NCI-H1436 treated with DMSO at 0.1 percent for 48 hours (cell line): ENCODE data around the gene MIEF1.
A peak's percentile ranks its signal among the peaks of the same experiment; 100 is the strongest.

Experiments
- DNase-seq: peaks from one replicate; lab custom pipeline; 2025; lab: John Stamatoyannopoulos, UW

MIEF1 gene

DNA sequence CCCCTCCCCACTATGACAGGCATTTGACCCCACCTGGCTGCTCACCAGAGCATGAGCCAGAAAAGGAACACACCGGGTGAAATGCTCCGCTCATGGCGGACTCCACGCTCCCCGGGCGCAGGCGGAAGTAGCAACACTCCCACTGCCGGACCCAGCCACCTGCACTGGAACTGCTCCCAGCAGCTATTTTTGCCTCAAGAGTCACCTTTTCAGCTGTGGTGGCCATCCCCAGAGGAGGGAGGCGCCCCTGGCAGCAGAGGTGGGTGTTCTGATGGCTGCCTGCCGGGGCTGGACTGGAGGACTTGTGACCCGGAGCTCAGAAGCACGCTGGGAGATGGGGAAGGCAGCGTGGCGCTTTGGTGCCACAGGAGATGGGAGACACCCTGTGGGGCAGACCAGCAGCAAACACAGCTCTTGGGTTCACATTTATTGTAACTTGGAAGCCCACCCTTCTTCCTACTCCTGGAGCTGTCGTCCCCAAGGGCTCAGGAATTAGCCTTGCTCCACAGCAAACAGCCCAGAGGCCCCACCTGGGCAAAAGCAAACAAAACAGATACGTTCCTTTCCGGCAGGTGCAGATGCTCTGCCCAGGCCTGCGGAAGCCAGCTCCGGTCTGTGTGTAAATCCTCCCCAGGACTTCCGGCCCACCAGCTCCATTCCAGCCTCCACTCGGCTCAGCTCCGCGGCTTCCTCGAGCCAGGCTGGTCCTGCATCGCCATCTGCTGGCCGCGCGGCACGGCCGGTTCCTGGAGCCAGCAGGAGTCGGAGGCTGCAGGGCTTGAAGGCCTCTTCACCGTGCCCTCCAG, 26.8 kb downstream of the MIEF1 start:
- peak; percentile 75 for DNase-seq

DNA sequence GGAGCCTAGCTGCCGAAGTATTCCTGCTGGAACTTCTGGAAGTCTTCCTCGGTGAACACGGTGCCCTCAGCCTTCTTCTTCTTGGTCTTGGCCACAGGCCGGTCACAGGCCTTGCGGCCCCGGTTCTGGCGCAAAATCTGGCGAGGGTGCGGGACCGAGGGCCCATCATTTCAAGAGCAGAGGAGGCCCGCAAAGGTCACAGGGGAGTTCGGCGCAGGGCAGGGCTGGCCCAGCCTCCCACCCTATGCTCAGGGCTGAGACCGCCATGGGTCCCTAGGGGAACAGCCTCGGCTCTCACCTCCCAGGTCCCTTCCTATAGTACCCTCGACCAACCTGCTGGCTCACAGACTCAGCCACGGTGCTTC, 27.4 kb downstream of the MIEF1 start:
- no peak for DNase-seq

DNA sequence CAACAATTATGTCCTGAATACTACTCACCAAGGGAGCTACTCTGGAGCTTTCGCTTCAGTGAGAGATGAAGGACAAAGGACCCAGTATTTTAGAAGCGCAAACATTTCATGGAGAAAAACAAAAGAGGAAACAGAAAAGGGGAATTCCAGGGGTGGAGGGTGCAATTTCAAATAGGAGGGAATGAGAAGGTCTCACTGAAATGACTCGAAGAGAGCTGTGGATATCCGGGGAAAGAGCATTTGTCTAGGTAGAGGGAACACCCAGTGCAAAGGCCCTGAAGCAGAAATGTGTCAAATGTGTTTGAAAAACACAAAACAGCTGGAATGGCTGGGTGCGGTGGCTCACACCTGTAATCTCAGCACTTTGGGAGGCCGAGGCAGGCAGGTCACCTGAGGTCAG, 28.0 kb downstream of the MIEF1 start:
- DNase-seq: no peak

DNA sequence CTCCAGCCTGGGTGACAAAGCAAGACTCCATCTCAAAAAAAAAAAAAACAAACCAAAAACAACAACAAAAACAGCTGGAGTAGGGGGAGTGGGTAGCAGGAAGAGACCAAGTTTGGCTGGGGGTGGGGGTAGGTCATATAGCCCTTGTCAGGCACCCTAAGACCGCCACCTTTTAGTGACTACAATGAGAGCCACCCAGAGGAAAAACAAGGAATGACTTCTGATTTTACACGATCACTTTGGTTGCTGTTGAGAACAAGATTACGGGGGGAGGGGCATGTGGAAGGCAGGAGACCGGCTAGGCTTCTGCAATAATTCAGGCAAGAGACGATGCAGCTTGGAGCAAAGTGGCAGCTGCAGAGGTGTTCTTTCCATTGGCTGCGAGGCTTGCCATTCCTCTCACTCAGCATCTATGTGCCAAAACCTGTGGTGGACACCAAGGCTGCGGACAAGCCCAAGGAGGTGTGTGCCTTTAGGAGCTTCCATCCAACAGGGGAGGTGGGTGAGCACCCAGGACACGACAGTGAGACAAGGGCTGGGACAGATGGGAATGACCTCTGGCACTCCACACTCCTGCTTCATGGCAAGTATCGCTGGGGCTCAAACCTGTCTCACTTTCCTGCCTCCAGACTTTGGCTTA, 28.7 kb downstream of the MIEF1 start:
- DNase-seq: no peak

DNA sequence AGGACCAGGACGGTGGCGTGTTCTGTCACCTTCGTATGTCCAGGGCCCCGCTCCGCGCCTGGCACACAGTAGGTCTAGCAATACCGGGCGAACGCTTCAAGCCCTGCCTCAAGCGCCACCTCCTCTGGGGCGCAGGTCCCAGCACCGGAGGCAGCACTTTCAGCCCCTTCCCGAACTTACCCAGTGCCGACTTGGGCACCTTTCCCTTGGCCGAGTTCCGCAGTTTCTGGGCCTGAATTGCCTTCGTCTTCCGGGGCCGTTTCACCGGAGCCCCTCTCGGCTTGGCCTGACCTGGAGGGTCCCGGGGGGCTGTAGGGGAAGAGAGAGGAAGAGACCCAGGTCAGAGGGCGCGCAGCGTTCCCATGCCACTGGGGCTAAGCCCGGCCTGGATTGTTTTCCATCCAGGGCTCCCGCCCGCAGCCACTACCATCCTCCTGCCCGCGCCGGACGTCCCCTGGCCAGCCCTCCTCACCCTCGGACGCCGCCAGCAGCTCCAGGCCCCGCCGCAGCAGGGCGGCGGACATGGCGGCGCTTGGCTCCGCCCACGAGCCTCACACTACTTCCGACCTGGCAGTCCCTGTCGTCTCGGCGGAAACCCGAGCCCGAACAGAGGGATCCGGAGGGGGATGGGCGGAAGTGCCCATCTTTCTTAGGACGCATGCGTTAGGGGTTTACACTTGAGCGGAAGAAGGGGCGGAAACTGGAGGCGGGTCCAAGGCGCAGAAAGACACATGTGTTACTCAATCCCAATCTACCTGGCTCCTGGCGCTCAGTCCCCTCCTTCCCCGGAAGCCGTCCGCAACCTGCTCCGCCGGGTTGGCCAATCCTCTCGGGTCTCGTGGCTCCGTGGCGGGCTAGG, 30.4 kb downstream of the MIEF1 start, which contains the start of gene RPS19BP1:
TSS of gene RPS19BP1 (minus strand) at position 534 of the 859 bp plus-strand sequence. CDS start at position 524, 10 bp downstream.
- peak; percentile 98 for DNase-seq

DNA sequence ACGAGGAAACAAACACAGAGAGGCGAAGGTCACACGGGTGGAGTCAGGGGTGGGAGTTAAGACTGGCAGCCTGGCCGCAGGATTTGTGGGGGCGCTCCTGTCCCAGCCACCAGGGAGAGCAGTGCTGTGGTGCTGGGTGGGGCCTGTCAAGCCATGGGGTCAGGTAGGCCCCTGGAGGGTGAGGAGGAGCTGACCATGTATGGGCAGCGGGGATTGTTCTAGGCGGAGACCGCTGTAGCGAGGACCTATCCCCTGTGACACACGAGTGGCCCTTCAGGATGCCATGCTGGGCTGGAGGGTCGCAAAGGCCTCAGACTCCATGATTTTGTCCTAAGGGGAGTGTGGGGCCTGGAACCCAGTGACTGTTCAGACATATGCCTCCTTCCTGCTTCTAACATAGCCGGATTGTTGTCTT, 32.0 kb downstream of the MIEF1 start:
- no peak for DNase-seq

DNA sequence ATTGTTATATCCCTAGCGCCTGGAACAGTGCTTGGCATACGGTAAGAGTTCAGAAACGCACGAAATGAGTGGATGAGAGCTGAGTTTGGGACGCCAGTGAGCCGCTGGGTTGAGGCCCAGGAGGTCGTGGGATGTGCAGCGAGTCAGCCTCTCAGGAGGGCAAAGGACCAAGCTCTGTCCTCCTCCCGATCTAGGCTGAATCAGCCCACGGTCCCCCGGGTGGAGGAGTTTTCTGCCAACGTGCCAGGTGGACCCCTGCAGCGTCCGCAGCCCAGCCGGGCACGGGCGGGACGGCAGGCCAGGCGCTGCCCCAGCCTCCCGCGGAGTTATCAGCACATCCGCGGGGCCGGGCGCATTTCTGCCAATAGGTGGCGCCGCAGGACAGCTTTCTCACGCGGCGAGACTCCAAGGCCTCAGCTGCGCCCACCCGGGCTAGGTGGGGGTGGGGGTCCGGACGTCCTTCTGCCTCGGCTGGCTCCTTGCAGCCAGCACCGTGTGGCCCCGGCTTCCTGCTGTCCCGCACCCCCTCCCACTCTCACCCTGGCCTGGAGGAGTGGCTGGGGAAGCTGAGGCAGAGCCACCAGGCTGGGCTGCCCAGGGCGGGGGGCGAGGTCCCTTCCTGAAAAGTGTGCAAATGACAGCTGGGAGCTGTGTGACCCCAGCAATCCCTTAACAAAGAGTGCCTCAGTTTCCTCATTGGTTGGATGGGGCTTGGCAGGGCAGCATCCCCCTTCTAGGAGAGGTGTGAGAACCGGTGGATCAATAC, 32.7 kb downstream of the MIEF1 start:
- no peak for DNase-seq

DNA sequence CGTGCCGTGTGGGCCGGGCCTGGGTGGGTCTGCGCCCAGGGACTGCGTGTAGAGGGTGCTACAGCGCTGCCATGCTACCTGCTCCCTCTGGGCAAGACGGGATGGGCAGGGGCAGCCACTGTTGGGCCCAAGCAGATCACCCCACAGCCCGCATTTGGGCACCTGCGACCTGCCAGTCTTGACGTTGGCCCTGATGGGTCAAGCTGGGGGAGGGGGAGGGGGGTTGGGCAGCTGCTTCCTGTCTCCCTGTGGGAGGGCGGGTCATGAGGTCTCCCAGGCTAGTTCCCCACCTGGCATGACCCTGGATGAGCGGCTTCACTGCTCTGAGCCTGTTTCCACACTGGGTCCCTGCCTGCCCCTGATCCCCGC, 33.3 kb downstream of the MIEF1 start:
- no peak for DNase-seq

DNA sequence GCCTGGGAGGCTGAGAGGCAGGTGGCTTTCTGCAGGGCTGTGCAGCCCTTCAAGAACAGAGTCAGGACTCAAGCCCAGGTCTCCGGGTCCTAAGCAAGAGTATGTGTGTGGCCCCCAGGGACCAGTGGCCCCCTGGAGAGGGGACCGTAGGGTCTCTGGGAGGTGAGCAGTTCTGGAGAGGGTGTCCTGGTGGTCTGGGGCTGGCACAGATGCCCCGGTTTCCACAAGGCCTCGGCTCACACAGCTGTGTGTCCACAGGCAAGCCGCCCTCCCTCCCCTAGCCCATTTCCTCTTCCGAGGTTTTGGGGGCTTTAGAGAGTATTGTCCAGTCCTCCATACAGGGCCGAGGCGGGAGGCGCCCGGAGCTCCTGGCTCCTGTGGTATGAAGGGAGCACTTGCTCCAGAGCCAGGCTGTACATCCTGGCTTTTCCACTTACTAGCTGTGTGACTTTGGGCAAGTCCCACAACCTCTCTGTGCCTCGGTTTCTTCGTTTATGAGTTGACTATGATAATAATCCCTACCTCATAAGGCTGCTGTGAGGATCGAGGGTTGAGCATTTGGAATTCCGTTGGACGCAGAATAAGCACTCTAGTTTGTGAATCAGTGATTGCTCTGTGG, 33.9 kb downstream of the MIEF1 start:
- no peak for DNase-seq

DNA sequence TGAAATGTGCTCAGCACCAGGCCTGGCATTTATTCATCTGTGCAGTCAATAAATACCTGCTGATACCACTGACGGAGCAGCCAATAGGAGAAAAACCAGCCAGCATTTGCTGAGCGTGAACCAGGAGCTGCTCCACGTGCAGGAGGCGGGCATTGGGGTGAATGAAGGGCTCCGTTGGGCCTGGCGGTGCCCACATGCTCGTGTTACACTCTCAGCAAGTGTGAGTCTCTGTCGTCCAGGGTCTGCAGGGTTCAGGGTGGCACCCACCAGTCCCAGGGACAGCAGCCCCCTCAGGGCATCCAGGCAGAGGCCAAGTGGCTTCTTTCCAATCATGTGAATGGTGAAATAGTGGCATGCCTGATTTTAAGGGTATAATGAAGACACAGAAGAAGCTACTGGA, 34.6 kb downstream of the MIEF1 start:
- DNase-seq: no peak

DNA sequence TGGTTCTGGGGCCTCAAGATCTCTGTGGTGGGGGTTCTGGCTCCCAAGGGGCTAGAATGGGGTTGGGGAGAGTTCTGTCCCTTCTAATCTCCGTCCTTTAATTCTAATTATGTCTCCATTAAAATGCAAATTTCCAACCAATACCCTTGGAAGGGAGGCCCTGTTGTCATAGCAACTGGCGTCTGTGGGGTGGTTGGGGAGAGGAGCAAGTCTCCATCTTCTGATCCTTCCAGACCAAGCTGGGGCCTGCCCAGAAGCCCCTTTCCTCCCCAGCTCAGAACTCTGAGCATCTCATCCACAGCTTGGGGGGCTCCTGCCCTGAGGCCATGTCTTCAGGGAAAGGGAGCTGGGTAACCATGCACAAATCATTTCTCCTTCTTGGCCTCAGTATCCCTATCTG, 35.9 kb downstream of the MIEF1 start:
- no peak for DNase-seq

DNA sequence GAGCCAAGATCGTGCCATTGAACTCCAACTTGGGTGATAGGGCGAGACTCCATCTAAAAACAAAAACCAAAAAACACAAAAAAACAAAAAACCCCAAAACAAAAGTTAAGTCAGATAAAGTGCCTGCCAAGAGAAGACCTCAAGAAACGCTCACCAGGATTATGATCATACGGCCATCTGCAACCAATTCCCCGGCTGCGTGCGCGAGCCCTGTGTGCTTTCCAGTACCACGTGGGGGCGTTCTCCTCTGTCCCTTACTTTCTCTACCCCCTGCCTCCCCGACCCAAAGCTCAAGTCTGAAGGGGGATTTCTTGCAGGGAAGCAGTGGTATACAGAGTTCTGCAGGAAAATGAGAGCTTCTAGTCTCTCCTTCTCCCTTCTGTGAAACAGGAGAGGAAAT, 41.0 kb downstream of the MIEF1 start:
- DNase-seq: no peak

DNA sequence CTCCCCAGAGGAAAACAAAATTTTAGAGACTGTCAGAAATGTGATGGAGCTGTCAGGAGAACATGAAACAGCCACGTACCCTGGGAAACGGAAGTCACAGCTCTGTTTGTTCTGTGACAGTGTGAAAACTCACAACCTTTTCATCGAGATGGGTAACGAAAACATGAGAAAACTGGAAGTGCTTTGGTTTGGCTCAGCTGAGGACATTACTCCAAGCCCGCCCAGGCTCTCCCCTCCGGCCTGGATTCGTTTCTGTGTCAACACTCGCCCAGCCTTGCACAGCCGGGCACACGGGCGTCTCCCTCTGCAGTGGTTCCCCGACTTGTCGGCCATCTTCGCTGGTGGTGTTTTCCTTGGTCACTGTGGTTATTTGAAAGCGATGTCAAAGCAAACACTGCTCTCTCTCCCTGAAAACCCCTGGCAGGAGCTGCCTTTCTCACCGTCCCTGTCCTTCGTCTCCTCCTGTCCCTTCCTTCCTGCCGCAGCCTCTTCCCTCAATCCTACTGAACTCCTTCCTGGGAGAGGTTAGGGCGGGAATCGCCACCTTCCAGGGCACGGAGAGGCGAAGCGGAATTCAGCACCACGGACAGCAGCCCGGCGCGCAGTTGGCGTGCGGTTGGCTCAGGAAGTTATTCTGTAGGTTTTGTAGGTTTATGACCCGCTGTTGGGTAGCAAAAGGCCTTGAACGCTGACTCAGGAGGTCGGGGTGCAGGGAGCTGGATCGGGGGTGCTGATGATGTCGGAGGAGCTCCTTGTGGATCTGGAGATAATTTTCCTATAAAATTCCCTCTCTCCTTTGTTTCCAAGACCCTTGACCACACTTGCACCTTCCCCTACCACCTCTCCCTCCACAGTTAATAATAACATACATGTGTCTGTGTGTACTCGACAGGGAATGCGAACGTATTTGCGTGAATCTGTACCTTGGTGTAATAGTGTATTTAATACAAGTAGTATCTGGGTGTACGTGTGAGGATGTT, 43.6 kb downstream of the MIEF1 start:
- no peak for DNase-seq

DNA sequence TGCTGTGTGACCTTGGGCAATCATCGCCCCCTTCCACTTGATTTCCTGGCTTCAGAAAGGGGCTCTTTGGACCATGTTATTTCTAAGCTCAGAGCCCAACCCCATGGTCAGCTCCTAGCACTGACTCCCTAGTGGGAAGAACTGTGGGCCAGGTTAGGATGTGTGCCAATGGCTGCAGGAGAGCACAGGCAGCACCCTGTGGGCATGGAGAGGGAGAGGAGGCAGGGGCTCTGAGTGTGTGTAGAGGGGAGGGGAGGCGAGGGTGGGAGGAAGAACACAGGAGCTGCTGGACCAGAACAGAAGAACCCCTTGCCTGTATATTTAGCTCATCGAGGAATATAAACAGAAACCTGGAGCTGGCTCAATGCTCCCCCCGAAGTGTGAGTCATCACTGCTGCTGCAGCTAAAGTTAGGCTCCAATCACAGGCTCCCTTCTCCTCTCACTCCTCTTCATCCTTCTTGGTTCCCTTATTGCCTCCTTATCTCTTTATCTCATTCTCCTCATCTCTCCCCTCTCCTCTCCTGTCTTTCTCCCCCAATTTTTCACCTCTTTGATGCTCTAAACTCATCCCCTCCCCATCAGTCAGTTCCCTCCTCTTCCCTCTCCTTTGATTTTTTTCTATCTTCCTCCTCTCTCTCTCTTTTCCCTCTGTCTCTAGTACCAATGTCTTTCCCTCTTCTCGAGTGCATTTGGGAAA, 44.9 kb downstream of the MIEF1 start:
- no peak for DNase-seq

DNA sequence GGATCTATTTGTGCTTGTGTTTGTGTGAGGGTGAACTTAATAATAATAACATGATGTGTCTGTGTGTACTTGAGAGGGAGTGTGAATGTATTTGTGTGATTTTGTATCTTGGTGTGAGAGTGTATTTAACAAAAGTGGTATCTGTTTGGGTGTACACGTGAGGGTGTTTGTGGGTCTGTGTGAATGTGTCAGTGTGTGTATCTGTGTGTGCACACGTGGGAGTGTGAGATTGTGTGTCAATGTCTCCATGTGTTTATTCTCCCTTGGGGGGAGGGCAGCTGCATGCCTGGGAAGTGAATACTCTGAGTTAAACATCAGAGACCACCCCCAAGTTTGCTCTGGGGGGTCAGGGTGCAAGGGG, 45.5 kb downstream of the MIEF1 start:
- DNase-seq: no peak

DNA sequence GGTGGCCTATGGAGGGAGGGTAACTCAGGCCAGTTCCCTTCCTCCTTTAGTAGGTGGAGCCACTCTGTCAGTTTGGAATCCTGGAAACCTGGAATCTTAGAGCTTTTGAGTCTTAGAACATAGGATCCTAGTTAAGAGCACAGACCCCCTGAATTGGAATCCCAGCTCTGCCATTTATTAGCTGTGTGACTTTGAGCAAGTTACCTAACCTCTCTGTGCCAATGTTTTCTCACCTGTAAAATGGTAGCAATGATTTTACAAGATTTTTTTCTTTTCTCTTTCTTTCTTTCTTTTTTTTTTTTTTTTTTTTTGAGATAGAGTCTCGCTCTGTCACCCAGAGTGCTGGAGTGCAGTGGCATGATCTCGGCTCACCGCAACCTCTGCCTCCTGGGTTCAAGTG, 51.3 kb downstream of the MIEF1 start:
- no peak for DNase-seq

DNA sequence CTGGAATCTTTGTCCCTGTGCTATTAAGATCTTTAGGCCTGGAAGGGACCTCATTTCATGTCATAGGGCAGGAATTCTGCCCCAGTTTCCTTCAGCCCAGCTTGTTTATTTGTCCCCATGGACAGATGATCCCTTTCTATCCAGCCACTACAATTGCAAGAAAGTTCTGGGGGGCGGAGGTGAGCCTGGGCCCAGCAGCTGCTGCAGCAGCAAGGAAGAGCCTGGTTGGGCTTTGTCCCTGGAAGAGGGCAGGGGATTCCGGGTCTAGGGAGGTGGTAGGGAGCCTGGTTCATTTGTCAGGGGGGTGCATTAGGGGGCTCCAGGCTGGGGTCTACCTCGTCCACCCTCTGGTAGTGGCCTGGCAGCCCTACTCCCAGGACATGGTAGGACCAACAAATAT, 52.1 kb downstream of the MIEF1 start:
- no peak for DNase-seq

DNA sequence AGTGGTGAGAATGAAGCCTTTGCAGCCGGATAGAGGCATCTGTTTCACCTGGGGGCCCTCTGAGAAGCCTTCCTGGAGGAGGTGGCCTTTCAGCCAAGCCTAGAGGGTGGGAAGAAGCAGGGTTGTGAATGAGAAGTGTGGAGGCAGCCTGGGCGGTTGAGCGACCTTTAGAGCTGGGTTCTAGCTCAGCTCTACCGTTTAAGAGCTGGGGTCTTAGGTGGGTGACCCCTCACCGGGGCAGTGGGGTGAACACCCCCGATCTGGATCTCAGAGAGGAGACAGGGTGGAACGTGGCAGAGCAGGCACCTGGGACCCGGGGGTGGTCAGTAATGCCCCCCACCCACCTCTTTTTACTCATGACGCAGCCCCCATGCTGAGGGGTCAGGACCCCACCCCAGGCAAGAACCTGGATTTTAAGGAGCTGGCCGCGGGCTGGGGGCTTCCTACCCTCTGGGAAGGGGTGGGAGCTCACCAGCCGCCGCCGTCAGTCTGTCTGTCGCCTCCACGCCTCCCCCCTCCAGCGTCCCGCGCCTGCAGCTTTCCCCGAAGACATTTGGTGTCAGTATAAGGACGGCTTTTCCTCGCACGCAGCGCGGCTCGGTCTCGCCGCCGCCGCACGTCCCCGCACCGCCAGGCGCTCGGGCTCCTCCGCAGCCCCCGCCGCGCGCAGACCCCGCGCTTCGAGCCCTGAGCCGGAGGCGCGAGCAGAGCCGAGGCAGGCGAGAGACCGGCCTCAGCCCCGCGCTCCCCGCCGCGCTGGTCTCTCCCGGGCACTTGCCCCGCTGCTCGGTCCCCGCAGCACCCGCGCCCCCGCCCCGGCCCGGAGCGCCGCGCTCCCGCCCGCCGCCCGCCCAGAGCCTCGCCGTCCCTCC, 55.1 kb downstream of the MIEF1 start:
- no peak for DNase-seq

DNA sequence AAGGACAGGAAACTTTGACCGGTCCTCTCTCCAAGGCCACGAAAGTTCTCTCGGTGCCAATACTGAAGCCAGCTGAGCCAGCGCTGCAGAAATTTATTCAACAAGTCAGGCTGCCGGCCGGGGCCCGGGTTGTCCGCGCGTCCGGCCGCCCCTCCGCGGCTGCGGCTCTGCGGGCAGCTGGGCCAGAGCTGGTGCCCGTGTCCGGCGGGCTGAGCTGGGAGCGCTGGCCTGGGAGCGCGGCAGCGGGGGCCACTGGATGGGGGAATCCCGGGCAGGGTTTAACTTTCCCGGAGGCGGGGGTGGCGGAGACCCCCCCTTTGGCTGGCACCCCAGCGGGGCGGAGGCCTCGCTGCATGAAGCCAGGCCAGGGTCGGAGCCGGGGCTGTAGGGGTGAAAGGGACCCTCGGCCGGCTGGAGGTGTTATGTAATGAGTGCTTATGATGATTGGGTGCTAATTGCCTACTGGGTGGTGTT, 56.2 kb downstream of the MIEF1 start:
- DNase-seq: no peak
